HUES48 (cell line): ENCODE data around the gene OPCML.
A peak's percentile ranks its signal among the peaks of the same experiment; 100 is the strongest.

Experiments used
- H3K27ac ChIP-seq: one replicate; pipeline ENCODE4 v1.7.0; 2013; ENCODE audit warnings: low read depth, low read length, inconsistent platforms
- H3K27me3 ChIP-seq: 2 replicates; pipeline ENCODE4 v1.6.1; 2013; ENCODE audit warnings: mild to moderate bottlenecking, low read length; ENCODE audit not compliant: control insufficient read depth, insufficient read depth
- H3K36me3 ChIP-seq: 2 replicates; pipeline ENCODE4 v1.6.1; 2013; ENCODE audit warnings: low read length; ENCODE audit not compliant: control insufficient read depth, insufficient read depth
- H3K4me1 ChIP-seq: 2 replicates; pipeline ENCODE4 v1.6.1; 2013; ENCODE audit warnings: mild to moderate bottlenecking, low read length; ENCODE audit not compliant: control insufficient read depth, insufficient read depth
- H3K4me3 ChIP-seq: 2 replicates; pipeline ENCODE4 v1.5.1; 2013; ENCODE audit warnings: mild to moderate bottlenecking, low read depth, low read length
- H3K9ac ChIP-seq: 2 replicates; pipeline ENCODE4 v1.6.1; 2013; ENCODE audit warnings: mild to moderate bottlenecking, low read depth, low read length, moderate library complexity
- H3K9me3 ChIP-seq: 2 replicates; pipeline ENCODE4 v1.6.1; 2013; ENCODE audit warnings: low read length; ENCODE audit not compliant: control insufficient read depth, insufficient read depth

OPCML gene

DNA sequence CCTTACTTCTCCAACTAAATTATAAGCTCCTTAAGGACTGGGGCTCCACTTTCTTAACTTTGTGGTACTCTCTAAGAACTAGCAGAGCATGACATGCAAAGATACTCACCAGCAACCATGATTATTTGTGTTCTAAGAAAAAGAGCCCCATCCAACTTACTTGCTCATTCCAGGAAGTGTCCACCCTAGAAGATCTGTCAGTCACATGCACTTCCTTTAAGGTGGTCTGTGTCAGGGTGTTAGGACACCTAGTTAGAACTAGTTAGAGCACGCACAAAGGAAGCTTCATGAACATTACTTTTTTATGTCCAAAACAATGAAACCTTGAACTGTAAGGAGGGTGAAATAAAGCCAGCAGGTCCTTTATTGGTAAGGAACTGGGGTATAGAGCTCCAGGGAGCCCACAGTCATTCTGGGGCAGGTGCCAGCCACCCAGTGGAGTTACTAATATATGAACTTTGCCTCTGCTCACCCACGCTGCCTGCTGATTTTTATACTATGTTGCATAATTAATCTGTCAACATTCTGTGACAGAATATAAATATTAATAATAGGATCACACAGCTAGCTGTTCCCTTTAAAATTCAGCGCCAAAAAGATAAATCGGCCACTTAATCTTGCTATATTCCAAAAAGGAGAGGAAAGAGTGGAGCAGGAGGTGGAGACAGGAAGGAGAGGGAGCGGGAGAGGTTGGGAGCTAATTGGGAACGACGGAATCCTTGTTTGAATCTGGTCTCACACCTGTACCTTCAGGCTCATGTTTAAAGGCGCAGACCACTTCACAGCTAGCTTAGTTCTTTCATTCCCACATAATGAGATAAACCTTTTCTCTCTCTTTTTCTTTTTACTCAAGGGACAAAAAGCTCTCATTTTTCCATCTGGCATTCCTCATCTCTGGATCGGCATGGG, 755.0 kb downstream of the OPCML start:
- Histone ChIP-seq H3K9me3 (no peaks in the 10 kb centered on the region), H3K27me3 (no peaks in the 10 kb centered on the region), H3K27ac (no peak overlapping the region), H3K4me3 (no peak overlapping the region), H3K36me3 (no peaks in the 10 kb centered on the region), H3K4me1 (peaks cover 38% of the 10 kb centered on the region), H3K9ac (no peak overlapping the region)

DNA sequence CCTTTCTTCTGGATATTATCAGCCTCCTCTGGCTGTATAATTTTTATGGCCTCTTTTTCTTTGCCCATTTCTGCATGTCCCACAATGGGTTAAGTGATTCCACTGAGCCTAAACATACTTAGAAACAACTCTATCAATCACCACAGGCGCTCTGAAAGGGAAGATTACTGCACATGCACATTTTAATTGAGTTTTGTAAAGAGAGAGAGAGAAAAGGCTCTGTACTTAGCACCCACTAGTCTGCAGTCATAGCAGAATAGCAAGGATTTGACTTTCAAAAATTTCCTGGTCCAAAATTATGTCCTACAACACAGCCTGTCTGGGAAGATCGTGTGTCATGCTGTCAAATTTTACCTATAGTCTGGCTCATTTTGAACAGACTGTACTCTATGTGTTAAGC, 758.5 kb downstream of the OPCML start:
- Histone ChIP-seq H3K4me1 (peaks cover 44% of the 10 kb centered on the region), H3K9ac (no peak overlapping the region), H3K36me3 (no peaks in the 10 kb centered on the region), H3K4me3 (no peak overlapping the region), H3K9me3 (no peaks in the 10 kb centered on the region), H3K27ac (no peak overlapping the region), H3K27me3 (no peaks in the 10 kb centered on the region)

DNA sequence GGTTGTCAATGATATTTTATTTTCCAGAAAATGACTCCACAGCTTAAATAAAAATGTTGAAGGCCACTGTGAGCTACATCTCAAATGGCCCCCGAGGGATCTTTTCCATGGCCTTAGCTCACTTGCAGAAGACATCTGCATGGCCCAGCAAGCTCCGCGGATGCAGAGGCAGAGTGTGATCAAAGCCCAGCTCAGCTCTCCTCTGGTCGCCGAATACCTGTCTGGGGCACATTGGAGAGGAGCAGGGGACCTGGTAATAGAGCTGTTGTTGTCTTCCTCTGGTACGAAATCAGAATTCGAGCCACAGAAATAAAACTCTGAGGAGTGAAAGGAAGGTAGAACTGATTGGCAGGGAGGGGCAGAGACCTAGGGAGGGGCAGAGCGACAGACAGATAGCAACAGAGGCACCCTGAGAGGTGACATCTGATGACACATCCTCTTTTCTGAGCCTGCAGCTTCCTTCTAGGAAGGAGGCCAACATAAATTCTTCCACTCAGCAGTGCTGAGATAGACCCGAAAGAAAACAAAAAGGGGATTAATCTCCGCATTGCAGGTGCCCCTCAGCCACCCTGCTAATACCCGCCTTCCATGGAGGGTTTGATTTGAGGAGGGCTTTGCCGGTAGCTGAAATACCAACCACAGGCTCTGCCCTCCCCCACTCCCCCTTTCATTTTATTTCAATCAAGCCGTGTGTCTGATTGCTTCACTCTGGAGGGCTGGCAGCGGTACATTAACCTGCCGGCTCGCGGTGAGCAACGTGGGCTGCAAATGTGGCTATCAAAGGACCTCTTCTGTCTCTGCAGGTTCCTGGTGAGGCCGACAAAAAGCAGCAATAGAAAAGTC, 759.4 kb downstream of the OPCML start:
- Histone ChIP-seq H3K4me1 (peaks cover 40% of the 10 kb centered on the region), H3K9me3 (no peaks in the 10 kb centered on the region), H3K9ac (no peak overlapping the region), H3K27me3 (no peaks in the 10 kb centered on the region), H3K27ac (peak overlapping the region; percentile 3), H3K36me3 (no peaks in the 10 kb centered on the region), H3K4me3 (no peak overlapping the region)

DNA sequence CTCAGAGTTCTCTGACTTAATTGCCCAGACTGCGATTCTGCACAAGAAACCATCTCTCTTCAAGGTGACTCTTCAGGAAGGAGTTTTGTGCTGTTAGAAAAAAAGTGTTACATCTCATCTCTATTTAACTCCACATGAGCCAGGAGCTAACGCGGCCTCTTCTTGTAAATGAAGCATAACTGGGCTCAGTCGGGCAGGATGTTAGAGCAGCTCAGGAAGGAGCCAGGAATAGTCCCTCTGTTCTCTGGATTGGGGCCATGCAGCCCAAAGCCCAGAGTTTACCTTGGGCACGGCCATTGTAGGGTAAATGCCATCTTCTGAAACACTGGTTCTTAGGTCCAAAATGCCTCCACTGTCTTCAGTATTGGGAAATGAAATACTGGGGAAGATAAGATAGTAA, 760.6 kb downstream of the OPCML start:
- no peak overlapping the region for H3K9ac ChIP-seq
- H3K4me3 ChIP-seq = no peak overlapping the region
- no peaks in the 10 kb centered on the region for H3K27me3 ChIP-seq
- H3K9me3 ChIP-seq = no peaks in the 10 kb centered on the region
- peaks cover 35% of the 10 kb centered on the region for H3K4me1 ChIP-seq
- H3K36me3 ChIP-seq = no peaks in the 10 kb centered on the region
- no peak overlapping the region for H3K27ac ChIP-seq

DNA sequence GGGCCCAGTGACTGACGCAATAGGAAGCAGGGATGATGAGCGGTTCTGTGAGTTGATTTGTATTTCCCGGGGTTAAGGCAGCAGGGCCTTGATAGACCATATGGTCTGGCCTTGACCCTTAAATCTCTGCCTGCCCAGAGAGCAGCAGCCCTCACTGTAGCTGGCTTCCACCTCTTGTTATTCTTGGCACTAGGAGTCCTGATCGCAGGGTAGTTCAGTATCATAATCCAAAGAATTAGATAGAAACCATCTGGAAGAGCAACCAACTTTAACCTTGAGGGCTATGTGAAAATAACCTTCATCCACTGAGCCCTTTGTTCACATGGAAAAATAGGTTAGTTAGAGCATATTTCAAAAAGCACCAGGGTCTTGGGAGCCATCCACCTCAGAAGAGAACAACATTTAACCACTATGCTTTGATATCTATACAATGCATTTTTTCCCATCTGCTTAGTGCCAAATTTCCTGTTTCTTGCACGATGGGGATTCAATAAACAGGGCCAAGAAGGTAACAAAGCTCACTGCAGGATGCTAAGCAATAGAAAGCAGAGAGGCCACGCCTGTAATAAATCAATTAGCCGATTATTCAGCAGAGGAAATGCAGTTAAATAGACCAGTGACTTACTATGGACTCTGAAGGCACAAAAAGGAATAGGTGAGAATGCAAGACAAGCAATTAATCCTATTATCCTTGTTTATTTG, 761.3 kb downstream of the OPCML start:
- Histone ChIP-seq H3K4me3 (no peak overlapping the region), H3K36me3 (no peaks in the 10 kb centered on the region), H3K4me1 (peaks cover 35% of the 10 kb centered on the region), H3K9ac (no peak overlapping the region), H3K27me3 (no peaks in the 10 kb centered on the region), H3K27ac (no peak overlapping the region), H3K9me3 (no peaks in the 10 kb centered on the region)

DNA sequence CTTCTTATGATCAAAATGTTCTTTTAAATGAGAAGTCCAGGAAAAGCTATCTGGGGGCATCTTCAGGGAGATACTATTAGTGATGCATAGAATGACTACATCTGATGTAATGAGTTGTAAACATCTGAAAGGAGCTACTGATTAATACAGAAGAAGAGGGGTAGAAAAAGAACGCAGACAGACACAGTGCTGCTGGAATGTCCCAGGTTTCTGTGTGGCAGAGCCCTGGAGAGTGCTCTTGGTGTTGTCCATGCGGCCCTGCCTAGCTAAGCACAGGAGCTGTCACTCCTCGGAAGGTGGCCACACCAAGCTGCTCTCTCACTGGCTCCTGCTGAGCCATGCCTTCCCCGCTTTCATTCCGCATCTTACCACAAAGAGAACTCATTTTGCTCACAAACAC, 768.8 kb downstream of the OPCML start:
- Histone ChIP-seq H3K27me3 (no peaks in the 10 kb centered on the region), H3K36me3 (no peaks in the 10 kb centered on the region), H3K9ac (no peak overlapping the region), H3K27ac (no peak overlapping the region), H3K4me3 (no peak overlapping the region), H3K4me1 (no peaks in the 10 kb centered on the region), H3K9me3 (no peaks in the 10 kb centered on the region)

DNA sequence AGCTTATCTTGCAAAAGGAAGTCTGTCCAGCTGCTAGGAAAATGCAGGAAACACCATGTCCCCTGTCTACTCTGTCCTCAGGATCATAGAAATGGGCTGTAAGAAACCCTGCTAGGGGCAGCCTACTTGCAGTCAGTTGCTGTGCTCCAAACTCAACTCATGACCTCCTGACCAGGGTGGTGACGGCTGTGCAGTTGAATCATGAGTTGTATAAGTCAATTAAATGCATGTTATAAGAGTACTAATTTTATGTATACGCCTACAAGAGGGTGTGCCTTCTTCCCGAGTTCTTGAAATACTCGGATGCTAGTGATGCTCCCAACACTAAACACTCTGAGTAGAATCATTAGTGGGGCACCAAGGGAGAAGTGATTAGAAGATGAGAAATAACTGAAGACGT, 776.4 kb downstream of the OPCML start:
- no peaks in the 10 kb centered on the region for H3K36me3 ChIP-seq
- no peak overlapping the region for H3K9ac ChIP-seq

DNA sequence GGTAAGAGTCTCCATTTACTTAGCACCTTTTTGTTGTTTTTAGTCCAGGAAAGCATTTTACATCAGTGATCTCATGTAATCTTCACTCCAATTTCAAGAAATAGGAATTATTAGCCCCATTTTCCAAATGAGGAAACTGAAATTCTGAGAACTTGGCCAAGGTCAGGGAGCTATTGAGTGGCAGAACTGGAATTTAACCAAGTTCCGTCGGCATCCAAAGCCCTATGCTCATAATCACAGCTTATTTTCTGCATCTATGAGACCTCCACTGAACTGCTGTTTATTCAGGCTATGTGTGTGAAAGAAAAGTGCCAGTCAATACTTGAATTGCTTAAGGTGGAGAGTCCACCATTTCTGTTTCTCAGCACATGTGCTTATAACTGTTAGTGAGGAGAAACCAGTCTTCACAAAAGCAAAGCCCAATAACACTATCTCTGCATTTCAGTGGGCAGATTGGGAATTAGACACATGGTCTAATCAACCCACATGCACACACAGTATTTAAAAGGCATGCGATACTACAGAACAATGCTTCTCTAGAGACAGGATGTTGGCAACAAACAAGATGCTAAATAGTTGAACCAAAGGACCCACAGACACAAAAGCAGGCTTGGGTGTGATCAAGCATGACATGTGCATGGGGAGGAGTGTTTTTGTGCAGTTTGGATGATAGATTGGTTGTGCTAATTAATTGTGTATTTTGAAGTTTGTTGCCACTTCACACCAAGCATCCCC, 780.6 kb downstream of the OPCML start:
- H3K4me3 ChIP-seq = no peak overlapping the region
- H3K27me3 ChIP-seq = no peaks in the 10 kb centered on the region
- H3K4me1 ChIP-seq = peaks cover 19% of the 10 kb centered on the region
- no peak overlapping the region for H3K9ac ChIP-seq
- H3K27ac ChIP-seq = no peak overlapping the region
- no peaks in the 10 kb centered on the region for H3K9me3 ChIP-seq
- H3K36me3 ChIP-seq = no peaks in the 10 kb centered on the region

More for the DNA sequence above, 776.4 kb downstream of the OPCML start:
- Histone ChIP-seq H3K9me3 (no peaks in the 10 kb centered on the region), H3K27me3 (no peaks in the 10 kb centered on the region), H3K4me1 (peaks cover 19% of the 10 kb centered on the region), H3K4me3 (no peak overlapping the region), H3K27ac (no peak overlapping the region)

DNA sequence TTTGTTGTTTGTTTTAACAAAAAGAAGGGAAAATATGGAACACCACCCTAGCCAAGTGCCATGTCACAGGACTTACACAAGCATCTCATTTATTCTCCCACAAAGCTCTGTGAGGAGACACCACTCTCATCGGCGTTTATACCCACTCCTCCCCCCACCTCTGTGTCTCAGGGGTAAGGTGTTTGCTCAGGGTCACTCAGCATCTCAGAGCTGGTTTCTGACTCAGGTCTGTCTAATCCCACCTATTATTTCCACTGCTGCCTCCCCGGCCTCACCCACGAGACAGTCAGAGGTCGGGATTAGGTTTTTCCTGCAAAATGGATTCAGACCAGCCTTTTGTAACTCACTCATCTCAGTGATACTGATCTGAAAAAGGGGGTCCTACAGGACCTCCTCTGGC, 786.0 kb downstream of the OPCML start:
- Histone ChIP-seq H3K36me3 (no peaks in the 10 kb centered on the region), H3K27me3 (no peaks in the 10 kb centered on the region), H3K4me1 (0 out of 2 replicates have a peak, but pooled peaks cover under 1% of the 10 kb centered on the region), H3K27ac (no peak overlapping the region), H3K4me3 (no peak overlapping the region), H3K9ac (no peak overlapping the region), H3K9me3 (no peaks in the 10 kb centered on the region)

DNA sequence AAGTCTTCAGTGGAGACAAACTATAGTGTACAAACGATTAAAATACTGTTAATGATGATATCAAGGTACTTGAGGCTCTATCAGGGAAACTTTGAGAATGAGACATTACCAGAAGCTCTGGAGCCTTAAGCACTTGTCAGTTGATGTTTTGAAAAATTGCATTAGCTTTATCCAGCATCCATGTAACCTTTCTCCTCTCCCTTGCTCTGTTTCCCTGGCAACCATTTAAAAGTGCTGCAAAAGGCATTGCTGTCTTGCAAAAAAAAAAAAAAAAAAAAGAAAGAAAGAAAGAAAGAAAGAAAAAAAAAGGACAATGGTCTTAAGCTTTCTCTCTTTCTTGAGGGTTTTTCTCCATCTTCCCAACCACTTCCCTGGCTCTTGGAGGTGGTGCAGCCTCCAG, 787.0 kb downstream of the OPCML start:
- Histone ChIP-seq H3K27me3 (no peaks in the 10 kb centered on the region), H3K9ac (no peak overlapping the region), H3K27ac (no peak overlapping the region), H3K36me3 (no peaks in the 10 kb centered on the region), H3K9me3 (no peaks in the 10 kb centered on the region), H3K4me3 (no peak overlapping the region), H3K4me1 (no peaks in the 10 kb centered on the region)
